NCI-H128 (cell line): ENCODE measurements around the gene UBAC2.

Experiments used
- DNase-seq: peaks from one replicate; lab custom pipeline; 2025; ENCODE audit not compliant: unreplicated experiment; lab: John Stamatoyannopoulos, UW

Gene UBAC2

GRCh38 chr13:99308471-99309087 is 107.9 kb downstream of the UBAC2 start:
- no peak for DNase-seq

DNA sequence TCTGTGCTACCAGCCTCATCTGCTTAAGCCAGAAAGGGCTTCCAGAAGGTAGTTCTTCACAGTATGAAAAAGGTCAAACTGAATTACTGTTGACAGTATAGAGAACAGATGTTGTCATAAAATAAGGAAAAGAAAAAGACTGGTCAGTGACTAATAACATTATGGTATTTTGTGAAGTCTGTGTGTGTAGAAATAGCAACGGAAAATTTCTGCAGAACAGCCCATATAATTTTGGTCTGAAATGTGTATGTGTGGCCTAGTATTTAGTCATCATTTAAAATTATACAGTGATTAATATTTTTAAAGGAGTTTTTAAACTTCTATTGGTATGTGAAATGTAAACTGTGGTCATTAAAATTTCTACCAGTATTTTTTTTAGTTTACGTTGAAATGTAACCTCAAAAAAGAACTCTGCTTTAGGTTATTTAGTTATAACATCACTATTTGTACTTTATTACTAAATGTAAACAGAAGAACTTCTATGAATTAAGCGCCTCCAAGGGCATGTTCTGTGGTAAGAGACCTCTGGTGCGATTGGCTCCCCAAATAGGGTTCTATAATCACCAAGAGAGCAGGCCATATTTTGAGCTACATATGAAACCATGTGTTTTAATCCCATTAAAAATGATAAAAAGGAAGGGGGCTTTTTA is 109.9 kb downstream of the UBAC2 start:
- no peak for DNase-seq

GRCh38 chr13:99311137-99311536 is 110.5 kb downstream of the UBAC2 start:
- DNase-seq: no peak

- no peak for DNase-seq
These were observed 111.3 kb downstream of the UBAC2 start for GRCh38 chr13:99311748-99312492.

DNA sequence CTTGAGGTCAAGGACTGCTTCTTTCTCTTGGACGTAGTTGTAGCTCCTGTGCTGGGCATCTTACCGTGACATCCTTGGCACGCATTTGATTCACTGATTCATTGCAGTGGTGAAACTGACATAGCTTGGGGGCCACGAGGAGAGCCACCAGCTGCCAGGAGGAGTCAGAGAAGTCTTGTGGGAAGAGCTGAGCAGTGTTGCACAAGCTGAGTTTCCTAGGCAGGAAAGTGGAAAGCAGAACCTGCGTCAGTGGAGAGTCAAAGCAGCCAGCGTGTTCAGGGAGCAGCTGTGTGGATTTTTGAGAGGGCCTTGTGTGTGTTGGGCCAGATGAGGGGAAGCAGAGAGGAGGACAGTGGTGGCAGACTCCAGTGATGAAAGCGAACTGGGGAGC is 111.8 kb downstream of the UBAC2 start:
- DNase-seq: no peak

GRCh38 chr13:99313501-99313900 is 112.8 kb downstream of the UBAC2 start:
- no peak for DNase-seq

DNA sequence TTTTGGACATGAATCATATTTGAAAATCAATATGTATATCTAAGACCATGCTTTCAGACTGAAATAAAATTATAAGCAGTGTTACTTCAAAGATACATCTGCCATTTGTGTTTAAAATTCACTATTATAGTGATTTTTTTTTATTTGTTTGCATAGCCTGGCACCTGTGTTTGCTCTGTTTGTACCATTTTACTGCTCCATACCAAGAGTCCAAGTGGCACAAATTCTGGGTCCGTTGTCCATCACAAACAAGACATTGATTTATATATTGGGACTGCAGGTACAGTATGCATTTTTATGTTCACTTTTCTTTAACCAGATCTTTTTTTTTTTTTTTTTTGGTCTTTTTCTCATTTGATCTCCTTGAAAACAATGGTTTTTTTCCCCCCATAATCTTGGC is 113.3 kb downstream of the UBAC2 start:
- DNase-seq: no peak

- DNase-seq: no peak
These were observed 114.1 kb downstream of the UBAC2 start for GRCh38 chr13:99314640-99315176.

GRCh38 chr13:99315186-99315585 is 114.5 kb downstream of the UBAC2 start:
- DNase-seq: no peak

DNA sequence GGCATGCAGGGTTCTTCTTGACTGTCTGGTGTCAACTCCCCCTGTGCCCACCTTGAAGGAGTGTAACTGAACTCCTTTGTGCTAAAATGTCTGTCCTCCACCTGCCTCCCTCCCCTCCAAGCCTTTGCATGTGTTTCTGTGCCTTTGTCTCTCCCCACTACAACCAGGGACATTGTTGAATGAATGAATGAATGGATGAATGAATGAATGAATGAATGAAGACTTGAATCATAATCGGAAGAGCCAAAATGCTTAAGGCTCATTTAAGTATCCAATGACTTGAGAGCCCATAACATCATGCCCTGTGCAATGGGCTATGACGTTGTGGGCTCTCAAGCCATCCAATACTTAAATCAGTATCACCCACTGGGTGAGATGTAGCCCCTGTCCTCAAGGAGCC is 115.6 kb downstream of the UBAC2 start:
- no peak for DNase-seq

- DNase-seq: no peak
These were observed 116.1 kb downstream of the UBAC2 start for GRCh38 chr13:99316657-99317256.

- no peak for DNase-seq
These were observed 120.2 kb downstream of the UBAC2 start for GRCh38 chr13:99320693-99321481.

- no peak for DNase-seq
These were observed 121.1 kb downstream of the UBAC2 start for GRCh38 chr13:99321709-99322108.

GRCh38 chr13:99322297-99323103 is 121.8 kb downstream of the UBAC2 start:
- DNase-seq: no peak

GRCh38 chr13:99323488-99323887 is 122.8 kb downstream of the UBAC2 start:
- no peak for DNase-seq

DNA sequence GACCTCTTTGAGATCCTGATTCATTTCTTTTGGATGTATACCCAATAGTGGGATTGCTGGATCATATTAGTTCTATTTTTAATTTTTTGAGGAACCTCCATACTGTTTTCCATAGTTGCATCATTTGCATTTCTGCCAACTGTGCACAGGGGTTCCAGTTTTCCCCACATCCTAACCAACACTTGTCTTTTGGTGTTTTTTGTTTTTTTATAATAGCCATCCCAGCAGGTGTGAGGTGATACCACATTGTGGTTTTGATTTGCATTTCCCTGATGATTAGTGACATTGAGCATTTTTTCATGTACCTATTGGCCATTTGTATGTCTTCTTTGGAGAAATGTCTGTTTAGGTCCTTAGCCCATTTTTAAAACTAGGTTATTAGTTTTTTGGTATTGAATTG is 125.4 kb downstream of the UBAC2 start:
- no peak for DNase-seq

GRCh38 chr13:99327126-99327525 is 126.5 kb downstream of the UBAC2 start:
- no peak for DNase-seq

GRCh38 chr13:99327761-99328160 is 127.1 kb downstream of the UBAC2 start:
- DNase-seq: no peak

GRCh38 chr13:99329477-99329876 is 128.8 kb downstream of the UBAC2 start:
- no peak for DNase-seq

DNA sequence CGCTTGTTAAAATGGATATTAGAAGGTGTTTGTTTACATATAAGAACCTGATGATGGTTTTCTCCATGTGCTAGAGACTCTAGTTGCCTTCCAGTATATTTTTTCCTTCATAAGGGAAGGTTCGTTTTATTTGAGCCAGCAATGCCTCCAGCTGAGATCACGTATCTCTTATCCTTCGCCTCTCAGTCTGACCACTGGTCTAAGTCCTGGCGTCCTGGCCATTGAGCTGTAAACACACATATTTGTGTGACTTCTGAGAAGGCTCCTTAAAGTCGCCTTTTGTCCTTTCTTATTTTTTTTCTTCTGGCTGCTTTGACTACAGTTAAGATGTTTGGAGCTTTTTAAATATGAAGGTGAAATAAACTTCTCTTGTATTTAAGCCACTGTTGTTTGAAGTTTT is 130.3 kb downstream of the UBAC2 start:
- DNase-seq: no peak
